LNCaP clone FGC (cell line): ENCODE data around the gene CARD18.
"Not testable (repeated sequence)": the region's sequence is repeated elsewhere in the genome, so short reads cannot be mapped to it uniquely, and the experiment has no call there.

Experiments used
- DNase-seq: peaks from one replicate; pipeline ENCODE4 v3.0.0-alpha.2; 2011; ENCODE audit warnings: low read depth
- H3K4me3 ChIP-seq: 2 replicates; pipeline ENCODE4 v1.5.1; 2011; ENCODE audit warnings: mild to moderate bottlenecking, low read depth, low read length, control low read depth
- CTCF ChIP-seq: IDR thresholded peaks from 2 replicates; pipeline ENCODE4 v1.5.1; 2012; ENCODE audit warnings: mild to moderate bottlenecking; ENCODE audit not compliant: control insufficient read depth, insufficient read depth; ENCODE audit errors: extremely low read depth

Gene CARD18

GRCh38 chr11:105104292-105104691, 35.3 kb downstream of the CARD18 start:
- no peak overlapping the region for H3K4me3 ChIP-seq
- no peak for DNase-seq
- no peak for TF ChIP-seq CTCF

GRCh38 chr11:105103336-105103735, 36.2 kb downstream of the CARD18 start:
- H3K4me3 ChIP-seq, result no peak overlapping the region
- DNase-seq, result no peak
- TF ChIP-seq CTCF, result no peak

- not testable (repeated sequence) for DNase-seq, H3K4me3 ChIP-seq
Observed at GRCh38 chr11:105102079-105102581, 37.4 kb downstream of the CARD18 start.

- TF ChIP-seq CTCF, result no peak
- H3K4me3 ChIP-seq, result no peak overlapping the region
- no peak for DNase-seq
Observed at GRCh38 chr11:105100981-105101630, 38.5 kb downstream of the CARD18 start.

GRCh38 chr11:105100206-105100605, 39.4 kb downstream of the CARD18 start:
- DNase-seq, result no peak
- no peak overlapping the region for H3K4me3 ChIP-seq
- no peak for TF ChIP-seq CTCF

- H3K4me3 ChIP-seq, DNase-seq: not testable (repeated sequence)
Observed at GRCh38 chr11:105099594-105099993, 40.0 kb downstream of the CARD18 start.

- no peak for TF ChIP-seq CTCF
- no peak overlapping the region for H3K4me3 ChIP-seq
- DNase-seq, result no peak
Observed at GRCh38 chr11:105092256-105093239, 47.0 kb downstream of the CARD18 start.
